Spleen (tissue), 11 donors: ENCODE results near the gene SCAMP4. TPM values are rescaled to one million over a fixed set of nuclear protein-coding genes. Genes with fewer than 3 reads are reported as not detected.

Experiments used
- DNase-seq: peaks from one replicate; pipeline ENCODE4 v3.0.0-alpha.2; 2020
- H3K27ac ChIP-seq, 8 donors: fragments of 200-600 bp; sonication (generic) in 7 of 8; 1 replicate in 4 of 8; 2 replicates in 4 of 8; pipeline versions ENCODE4 v1.5.0 to v1.8.0; 2016 to 2021; ENCODE audit warnings: inconsistent platforms in 4 of 8, mild to moderate bottlenecking in 4 of 8, moderate library complexity in 1 of 8
- H3K27me3 ChIP-seq, 7 donors: fragments of 200-600 bp; sonication (generic) in 6 of 7; replicated peaks in 1 of 7; 1 replicate in 4 of 7; 2 replicates in 3 of 7; pipeline versions ENCODE4 v1.5.0 to v1.8.0; 2016 to 2021; ENCODE audit warnings: inconsistent platforms in 3 of 7, mild to moderate bottlenecking in 1 of 7
- H3K36me3 ChIP-seq, 6 donors: fragments of 200-600 bp; sonication (generic) in 5 of 6; 1 replicate in 4 of 6; 2 replicates in 2 of 6; pipeline versions ENCODE4 v1.5.0 to v1.8.0; 2016 to 2021; ENCODE audit warnings: inconsistent platforms in 2 of 6
- H3K4me1 ChIP-seq, 6 donors: fragments of 200-600 bp; sonication (generic) in 5 of 6; 1 replicate in 3 of 6; 2 replicates in 3 of 6; pipeline versions ENCODE4 v1.5.0 to v1.8.0; 2016 to 2021; ENCODE audit warnings: inconsistent platforms in 3 of 6
- H3K4me3 ChIP-seq, 8 donors: fragments of 200-600 bp; sonication (generic) in 7 of 8; 1 replicate in 4 of 8; 2 replicates in 4 of 8; pipeline versions ENCODE4 v1.5.0 to v1.8.0; 2016 to 2021; ENCODE audit warnings: inconsistent platforms in 4 of 8, mild to moderate bottlenecking in 4 of 8, moderate library complexity in 2 of 8
- H3K9me3 ChIP-seq, 8 donors: fragments of 200-600 bp; sonication (generic) in 7 of 8; 1 replicate in 4 of 8; 2 replicates in 4 of 8; pipeline versions ENCODE4 v1.5.0 to v1.8.0; 2016 to 2021; ENCODE audit warnings: inconsistent platforms in 4 of 8
- POLR2A ChIP-seq, 3 donors: fragments of 450-650 bp; IDR thresholded peaks; one replicate each; pipeline ENCODE4 v1.5.1; 2017; ENCODE audit warnings: antibody characterized with exemption in 3 of 3, mild to moderate bottlenecking in 1 of 3
- POLR2AphosphoS5 ChIP-seq, 3 donors: sonication (generic); formaldehyde crosslinking; IDR thresholded peaks; one replicate each; pipeline ENCODE4 v1.5.1; 2017; ENCODE audit warnings: antibody characterized with exemption in 3 of 3
- WGBS, 5 donors: extraction: QIAGEN DNeasy Blood & Tissue Kit in 3 of 5; methylation state at CpG; one replicate each; pipeline versions ENCODE4 v1.1.5 to v1.1.7; 2013 to 2018; 5-methylcytosine and 5-hydroxymethylcytosine counted together
- intact Hi-C: fragments of 100-400 bp; cut with DNase I; formaldehyde crosslinking; loops from one replicate; pipeline ENCODE4 v1.15.0; 2023; ENCODE audit warnings: low total_unique reads
- polyA plus RNA-seq, 3 donors: library from polyadenylated mRNA; stranded (reverse); fragments of 200-250 nt; gene quantifications; one replicate each; pipeline ENCODE4 v1.2.1, GENCODE V29; 2013
- total RNA-seq, 7 donors: library from RNA; depleted of rRNA in 3 of 7; stranded (reverse); fragments of >200 nt in 3 of 7; fragmentation: NEBNext Ultra II Directional in 4 of 7; extraction: Animal tissue kit (Norgen Biotek cat#: 25700) in 4 of 7; gene quantifications; one replicate each; pipeline versions ENCODE4 v1.1.0 to v1.2.1, GENCODE V29; 2016 to 2021
- TF ChIP-seq, protein P1 (sequence below), 11 experiments: fragments of 200-600 bp in 7 of 11; fragments of 450-650 bp in 4 of 11; sonication (generic) in 4 of 11; IDR thresholded peaks in 8 of 11; conservative IDR thresholded peaks in 3 of 11; 1 replicate in 7 of 11; 2 replicates in 4 of 11; pipeline versions ENCODE4 v1.4.0 to v1.8.0; 2016 to 2021; ENCODE audit warnings: antibody characterized with exemption in 11 of 11, inconsistent platforms in 4 of 11, mild to moderate bottlenecking in 1 of 11
- donor health status: healthy with polysubstance abuse.
- donor health status: DM: no; HTN: no; CAD: no; lungs with moderate emphysema.
- donor health status: DM: no; HTN: no; CAD: no.
- donor health status: Bipolar disorder and iron deficiency.
- donor health status: healthy.
- donor health status: DM: no; HTN: no; CAD: no.
- donor health status: DM: yes; HTN: yes; CAD: no.

The SCAMP4 gene
- total and polyA plus RNA-seq, 10 donors: 13.0 to 92.2 (median 51.8) TPM

DNA sequence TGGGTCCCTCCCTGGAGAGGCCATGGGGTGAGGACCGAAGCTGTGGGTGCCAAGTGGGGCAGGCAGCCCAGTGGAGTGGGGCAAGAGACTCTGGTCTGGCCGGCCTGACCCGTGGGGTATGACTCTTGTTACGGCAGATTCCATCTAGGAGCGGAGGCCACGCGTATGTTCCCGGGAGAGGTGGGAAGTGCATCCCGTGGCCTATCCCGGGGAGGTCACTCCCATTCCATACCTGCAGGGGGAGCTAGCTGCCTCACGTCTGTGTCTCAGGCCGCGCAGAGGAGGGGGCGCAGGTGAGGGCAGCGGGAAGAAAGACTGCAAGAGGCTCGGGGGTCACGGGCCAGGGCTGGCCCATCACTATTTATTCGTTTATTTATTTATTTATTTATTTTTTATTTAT, 40.7 kb downstream of the SCAMP4 start:
- H3K27me3 ChIP-seq: no peaks in the 10 kb centered on the region
- H3K4me1 ChIP-seq: peaks cover 24 to 88% (median 75%) of the 10 kb centered on the region in 6 donors
- TF ChIP-seq POLR2AphosphoS5 (IDR thresholded peaks at IDR 0.05) (peak; percentile 11 to 48 (median 37)), POLR2A (IDR thresholded peaks at IDR 0.05) (no peak)
- TF ChIP-seq, protein P1, sequence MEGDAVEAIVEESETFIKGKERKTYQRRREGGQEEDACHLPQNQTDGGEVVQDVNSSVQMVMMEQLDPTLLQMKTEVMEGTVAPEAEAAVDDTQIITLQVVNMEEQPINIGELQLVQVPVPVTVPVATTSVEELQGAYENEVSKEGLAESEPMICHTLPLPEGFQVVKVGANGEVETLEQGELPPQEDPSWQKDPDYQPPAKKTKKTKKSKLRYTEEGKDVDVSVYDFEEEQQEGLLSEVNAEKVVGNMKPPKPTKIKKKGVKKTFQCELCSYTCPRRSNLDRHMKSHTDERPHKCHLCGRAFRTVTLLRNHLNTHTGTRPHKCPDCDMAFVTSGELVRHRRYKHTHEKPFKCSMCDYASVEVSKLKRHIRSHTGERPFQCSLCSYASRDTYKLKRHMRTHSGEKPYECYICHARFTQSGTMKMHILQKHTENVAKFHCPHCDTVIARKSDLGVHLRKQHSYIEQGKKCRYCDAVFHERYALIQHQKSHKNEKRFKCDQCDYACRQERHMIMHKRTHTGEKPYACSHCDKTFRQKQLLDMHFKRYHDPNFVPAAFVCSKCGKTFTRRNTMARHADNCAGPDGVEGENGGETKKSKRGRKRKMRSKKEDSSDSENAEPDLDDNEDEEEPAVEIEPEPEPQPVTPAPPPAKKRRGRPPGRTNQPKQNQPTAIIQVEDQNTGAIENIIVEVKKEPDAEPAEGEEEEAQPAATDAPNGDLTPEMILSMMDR (IDR thresholded peaks at IDR 0.05 in 8 of 11, conservative IDR thresholded peaks at IDR 0.05 in 3 of 11): peak; percentile 17 to 73 (median 65)
- intact Hi-C loops: loop anchor here (5.0 kb wide), 1 partner anchor 66 kb away; no protein-coding TSS in a partner anchor
- no peak for DNase-seq
- no peaks in the 10 kb centered on the region for H3K9me3 ChIP-seq
- no peak overlapping the region for H3K4me3 ChIP-seq
- peaks cover 0 to 33% (median 4%) of the 10 kb centered on the region in 6 donors for H3K36me3 ChIP-seq
- WGBS, 5 donors: 68 to 81% (median 72%) methylated on average over 18 of the region's 18 CpGs
- H3K27ac ChIP-seq: peak overlapping the region in 2 of 8 donors; percentile 39 to 99

DNA sequence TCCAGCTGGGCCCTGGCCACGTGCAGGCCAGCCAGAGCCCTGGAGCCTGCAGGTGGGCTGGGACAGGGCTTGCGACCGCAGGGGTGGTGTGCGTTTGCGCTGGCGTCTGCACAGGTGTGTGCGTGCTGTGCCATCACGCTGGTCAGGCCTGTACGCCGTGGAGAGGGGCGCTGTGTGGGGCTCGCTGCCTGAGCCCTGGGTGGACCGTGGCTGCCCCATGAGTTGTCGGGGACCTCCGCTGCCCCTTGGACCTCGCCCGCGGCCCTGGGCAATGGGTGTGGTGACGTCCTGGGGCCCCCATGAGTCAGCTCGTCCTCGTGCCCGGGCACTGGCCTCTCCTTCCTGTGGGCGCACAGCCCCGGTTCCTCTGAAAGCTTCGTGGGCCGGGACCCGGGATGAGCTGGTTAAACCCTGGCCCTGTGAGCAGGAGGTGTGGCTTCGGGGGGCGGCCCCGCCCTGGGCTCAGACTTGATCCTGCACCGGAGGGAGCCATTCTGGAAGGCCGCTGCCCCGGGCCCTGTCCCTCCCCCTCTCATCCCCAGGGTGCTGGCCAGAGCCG, 42.5 kb downstream of the SCAMP4 start:
- H3K4me3 ChIP-seq: no peak overlapping the region
- H3K27me3 ChIP-seq: no peaks in the 10 kb centered on the region
- no peaks in the 10 kb centered on the region for H3K9me3 ChIP-seq
- H3K36me3 ChIP-seq: peaks cover 0 to 45% (median 6%) of the 10 kb centered on the region in 6 donors
- TF ChIP-seq, protein P1 (IDR thresholded peaks at IDR 0.05 in 8 of 11, conservative IDR thresholded peaks at IDR 0.05 in 3 of 11): no peak
- no peak for TF ChIP-seq POLR2A (IDR thresholded peaks at IDR 0.05)
- TF ChIP-seq POLR2AphosphoS5 (IDR thresholded peaks at IDR 0.05): peak in 2 of 3 donors; percentile 50 to 73
- intact Hi-C loops: loop anchor here (5.0 kb wide), 1 partner anchor 65 kb away; no protein-coding TSS in a partner anchor
- H3K27ac ChIP-seq: peak overlapping the region in 7 of 8 donors; percentile 20 to 75 (median 65)
- WGBS, 5 donors: 62 to 84% (median 71%) methylated on average over 5 to 34 of the region's 34 CpGs
- no peak for DNase-seq
- H3K4me1 ChIP-seq: peaks cover 24 to 99% (median 78%) of the 10 kb centered on the region in 6 donors

DNA sequence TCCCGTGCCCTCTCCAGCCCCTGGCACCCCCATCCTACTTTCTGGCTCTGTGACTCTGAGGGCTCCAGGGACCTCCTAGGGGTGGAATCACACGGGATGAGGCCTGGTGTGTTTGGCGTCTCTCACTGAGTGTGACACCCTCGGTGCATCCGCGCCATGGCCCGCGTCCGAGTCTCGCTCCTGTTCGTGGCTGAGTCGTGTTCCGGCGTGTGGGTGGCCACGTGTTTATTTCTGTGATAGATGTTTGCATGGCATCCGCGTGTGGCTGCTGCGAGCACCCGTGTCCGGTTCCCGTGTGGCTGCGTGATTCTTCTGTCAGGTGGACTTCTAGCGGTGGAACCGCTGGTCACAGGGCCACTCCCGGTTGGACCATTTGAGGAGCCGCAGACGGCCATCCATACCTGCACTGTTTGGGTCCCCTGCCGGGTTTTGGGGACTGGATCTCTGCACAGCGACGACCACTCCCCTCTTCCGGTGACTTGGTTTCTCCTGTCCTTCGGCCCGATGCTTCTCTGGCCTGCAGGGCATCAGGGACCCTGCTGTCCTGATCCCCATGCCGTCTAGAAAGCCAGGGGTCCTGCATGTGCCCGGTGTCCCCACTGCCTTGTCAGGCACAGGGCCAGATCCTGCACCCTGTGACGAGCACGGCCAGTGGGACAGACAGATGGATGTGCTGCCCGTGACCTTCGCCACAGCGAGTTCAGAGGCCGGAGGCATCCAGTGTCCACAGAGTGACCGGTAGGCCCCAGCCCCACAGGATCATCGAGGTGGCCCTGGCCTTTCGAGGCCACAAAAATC, 44.3 kb downstream of the SCAMP4 start:
- intact Hi-C loops: loop anchor here (5.0 kb wide), 1 partner anchor 63 kb away; no protein-coding TSS in a partner anchor
- no peak overlapping the region for H3K4me3 ChIP-seq
- H3K27me3 ChIP-seq: no peaks in the 10 kb centered on the region
- 94 to 97% (median 95%) methylated on average over 43 to 44 of the region's 44 CpGs for WGBS, 5 donors
- H3K9me3 ChIP-seq: no peaks in the 10 kb centered on the region
- peak overlapping the region in 3 of 8 donors; percentile 35 to 73 (median 62) for H3K27ac ChIP-seq
- TF ChIP-seq, protein P1 (IDR thresholded peaks at IDR 0.05 in 8 of 11, conservative IDR thresholded peaks at IDR 0.05 in 3 of 11): no peak
- TF ChIP-seq POLR2A (IDR thresholded peaks at IDR 0.05): no peak
- no peak for TF ChIP-seq POLR2AphosphoS5 (IDR thresholded peaks at IDR 0.05)
- no peak for DNase-seq
- peaks cover 0 to 63% (median 10%) of the 10 kb centered on the region in 6 donors for H3K36me3 ChIP-seq
- peaks cover 9 to 99% (median 69%) of the 10 kb centered on the region in 6 donors for H3K4me1 ChIP-seq

DNA sequence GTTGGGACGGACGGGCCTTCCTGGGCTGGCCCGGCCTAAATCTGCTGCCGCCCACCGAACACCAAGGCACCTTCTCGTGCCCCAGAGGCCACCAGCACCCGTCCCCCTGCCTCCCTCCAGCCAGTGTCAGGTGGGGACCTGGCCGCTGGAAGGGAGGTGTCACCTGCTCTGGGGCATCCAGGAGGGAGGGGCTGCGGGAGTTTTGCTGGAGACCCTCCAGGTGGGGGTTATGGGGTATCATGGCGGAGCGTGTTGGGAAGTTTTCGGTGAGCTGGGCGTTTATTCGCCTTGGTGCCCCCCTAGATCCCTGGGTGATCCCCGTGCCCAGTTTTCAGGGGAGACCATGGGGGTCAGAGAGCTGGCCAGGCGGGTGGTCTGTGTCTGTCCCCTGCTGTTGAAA, 45.4 kb downstream of the SCAMP4 start:
- no peak for DNase-seq
- Histone ChIP-seq H3K9me3 (no peaks in the 10 kb centered on the region), H3K27ac (no peak overlapping the region), H3K36me3 (peaks cover 0 to 74% (median 10%) of the 10 kb centered on the region in 6 donors), H3K4me1 (peaks cover 2 to 99% (median 66%) of the 10 kb centered on the region in 6 donors), H3K4me3 (no peak overlapping the region), H3K27me3 (no peaks in the 10 kb centered on the region)
- intact Hi-C loops: no loop called here
- WGBS, 5 donors: 96 to 98% (median 97%) methylated on average over 16 of the region's 16 CpGs
- no peak for TF ChIP-seq POLR2A (IDR thresholded peaks at IDR 0.05)
- TF ChIP-seq, protein P1 (IDR thresholded peaks at IDR 0.05 in 8 of 11, conservative IDR thresholded peaks at IDR 0.05 in 3 of 11): no peak
- TF ChIP-seq POLR2AphosphoS5 (IDR thresholded peaks at IDR 0.05): peak in 1 of 3 donors; percentile 30
